ENCODE results near the gene ZFC3H1. TPM values are rescaled to one million over a fixed set of nuclear protein-coding genes. Genes with fewer than 3 reads are reported as not detected.
A peak's percentile ranks its signal among the peaks of the same experiment; 100 is the strongest.

The ZFC3H1 gene
- total RNA-seq, 1 donor from 2014 or later = 49.7 TPM

DNA sequence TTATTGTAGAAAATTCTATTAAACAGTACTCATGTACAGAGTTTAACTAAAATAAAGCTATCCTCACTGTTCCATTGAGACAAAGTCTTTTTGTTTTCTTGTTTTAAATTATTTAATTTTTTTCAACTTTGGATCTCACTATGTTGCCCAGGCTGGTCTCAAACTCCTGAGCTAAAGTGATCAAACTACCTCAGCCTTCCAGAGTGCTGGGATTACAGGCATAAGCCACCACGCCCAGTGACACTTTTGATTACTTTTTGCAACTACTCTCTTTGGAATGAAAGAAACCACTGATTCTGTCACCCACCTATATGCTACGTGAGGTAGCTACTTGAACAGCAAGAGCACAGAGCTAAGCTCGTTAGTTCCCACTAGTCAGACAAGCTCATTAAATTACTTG lies 17.1 kb downstream of the ZFC3H1 start:
- Mint-ChIP-seq H3K36me3 (ENCODE audit: unreplicated experiment) (peaks cover 53% of the 10 kb centered on the region), H3K27ac (ENCODE audit: unreplicated experiment) (no peak overlapping the region)

DNA sequence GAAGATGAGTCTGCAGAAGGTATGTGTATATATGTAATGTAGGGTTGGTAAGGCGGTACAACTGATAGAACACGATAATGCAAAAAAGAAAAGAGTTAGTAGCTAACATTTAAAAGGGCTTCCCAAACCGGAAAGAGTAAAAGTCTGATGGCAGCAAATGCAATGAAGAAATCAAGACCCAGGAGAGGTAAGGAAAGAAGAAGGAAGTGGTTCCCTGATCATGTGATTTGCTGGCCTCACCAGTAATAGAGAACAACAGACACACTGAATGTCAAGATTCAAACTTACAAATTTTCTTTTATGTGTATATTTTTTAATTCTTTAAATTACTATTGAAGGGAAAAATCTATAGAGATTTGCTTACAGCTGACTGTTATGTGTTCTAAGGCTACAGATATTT lies 18.4 kb downstream of the ZFC3H1 start:
- Mint-ChIP-seq H3K27ac (ENCODE audit: unreplicated experiment) (no peak overlapping the region), H3K27me3 (ENCODE audit: unreplicated experiment) (no peaks in the 10 kb centered on the region), H3K4me3 (ENCODE audit: unreplicated experiment) (no peak overlapping the region), H3K4me1 (ENCODE audit: unreplicated experiment) (peaks cover 10% of the 10 kb centered on the region), H3K9me3 (ENCODE audit: unreplicated experiment) (no peaks in the 10 kb centered on the region), H3K36me3 (ENCODE audit: unreplicated experiment) (peaks cover 58% of the 10 kb centered on the region)
- TF ChIP-seq CTCF (IDR thresholded peaks at IDR 0.05) = no peak
- DNase-seq (ENCODE audit: extremely low spot score, unreplicated experiment) = no peak

More for the DNA sequence above, 17.1 kb downstream of the ZFC3H1 start:
- Mint-ChIP-seq H3K4me3 (ENCODE audit: unreplicated experiment) (no peak overlapping the region), H3K4me1 (ENCODE audit: unreplicated experiment) (peaks cover 7% of the 10 kb centered on the region), H3K9me3 (ENCODE audit: unreplicated experiment) (no peaks in the 10 kb centered on the region), H3K27me3 (ENCODE audit: unreplicated experiment) (no peaks in the 10 kb centered on the region)
- no peak for TF ChIP-seq CTCF (IDR thresholded peaks at IDR 0.05)
- no peak for DNase-seq (ENCODE audit: extremely low spot score, unreplicated experiment)

GRCh38 chr12:71642264-71642663 lies 21.4 kb downstream of the ZFC3H1 start:
- Mint-ChIP-seq H3K9me3 (ENCODE audit: unreplicated experiment) (no peaks in the 10 kb centered on the region), H3K27me3 (ENCODE audit: unreplicated experiment) (no peaks in the 10 kb centered on the region), H3K27ac (ENCODE audit: unreplicated experiment) (peak overlapping the region; percentile 68), H3K4me1 (ENCODE audit: unreplicated experiment) (peaks cover 9% of the 10 kb centered on the region), H3K4me3 (ENCODE audit: unreplicated experiment) (no peak overlapping the region), H3K36me3 (ENCODE audit: unreplicated experiment) (peaks cover 50% of the 10 kb centered on the region)
- no peak for TF ChIP-seq CTCF (IDR thresholded peaks at IDR 0.05)
- DNase-seq (ENCODE audit: extremely low spot score, unreplicated experiment) = no peak

DNA sequence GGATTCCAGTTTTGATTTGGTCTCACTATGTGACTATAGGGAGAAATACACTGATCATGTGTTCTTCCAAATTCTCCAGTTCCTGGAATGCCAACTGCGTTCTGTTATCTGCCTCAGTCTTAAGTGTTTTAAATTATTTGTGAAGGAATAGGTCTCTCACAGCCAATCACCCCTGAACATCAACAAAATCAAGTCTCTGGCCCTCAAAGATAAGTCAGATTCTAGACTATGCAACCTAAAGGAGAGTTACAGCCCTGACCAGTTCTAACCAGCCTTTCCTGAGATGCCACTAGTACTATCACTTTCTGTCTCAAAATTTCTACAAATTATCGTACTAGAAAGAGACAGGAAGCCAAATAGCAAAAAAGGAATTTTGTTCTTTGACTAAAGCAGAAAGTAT lies 22.3 kb downstream of the ZFC3H1 start:
- Mint-ChIP-seq H3K4me3 (ENCODE audit: unreplicated experiment) (no peak overlapping the region), H3K4me1 (ENCODE audit: unreplicated experiment) (peaks cover 10% of the 10 kb centered on the region), H3K27ac (ENCODE audit: unreplicated experiment) (peak overlapping the region; percentile 68), H3K36me3 (ENCODE audit: unreplicated experiment) (peaks cover 46% of the 10 kb centered on the region), H3K9me3 (ENCODE audit: unreplicated experiment) (no peaks in the 10 kb centered on the region), H3K27me3 (ENCODE audit: unreplicated experiment) (no peaks in the 10 kb centered on the region)
- no peak for DNase-seq (ENCODE audit: extremely low spot score, unreplicated experiment)
- no peak for TF ChIP-seq CTCF (IDR thresholded peaks at IDR 0.05)

GRCh38 chr12:71640316-71640715 lies 23.3 kb downstream of the ZFC3H1 start:
- Mint-ChIP-seq H3K36me3 (ENCODE audit: unreplicated experiment) (peaks cover 47% of the 10 kb centered on the region), H3K27me3 (ENCODE audit: unreplicated experiment) (no peaks in the 10 kb centered on the region), H3K4me3 (ENCODE audit: unreplicated experiment) (no peak overlapping the region), H3K9me3 (ENCODE audit: unreplicated experiment) (no peaks in the 10 kb centered on the region), H3K27ac (ENCODE audit: unreplicated experiment) (no peak overlapping the region), H3K4me1 (ENCODE audit: unreplicated experiment) (peaks cover 10% of the 10 kb centered on the region)
- no peak for TF ChIP-seq CTCF (IDR thresholded peaks at IDR 0.05)
- DNase-seq (ENCODE audit: extremely low spot score, unreplicated experiment) = no peak
